Ascending aorta (tissue), 2 donors: ENCODE data around the gene BNC2. TPM values are rescaled to one million over a fixed set of nuclear protein-coding genes. Genes with fewer than 3 reads are reported as not detected.

Source experiments
- DNase-seq, 2 donors: peaks; one replicate each; pipeline ENCODE4 v3.0.0-alpha.2; 2019; ENCODE audit warnings: low spot score in 2 of 2
- H3K27ac ChIP-seq, 2 donors: fragments of 200-600 bp; sonication (generic); one replicate each; pipeline ENCODE4 v1.5.1; 2016 to 2017; ENCODE audit warnings: mild to moderate bottlenecking in 1 of 2
- H3K27me3 ChIP-seq: fragments of 200-600 bp; sonication (generic); one replicate; pipeline ENCODE4 v1.5.1; 2017
- H3K36me3 ChIP-seq, 2 donors: fragments of 200-600 bp; sonication (generic); one replicate each; pipeline ENCODE4 v1.5.1; 2016
- H3K4me1 ChIP-seq, 2 donors: fragments of 200-600 bp; sonication (generic); one replicate each; pipeline ENCODE4 v1.5.1; 2016 to 2017; ENCODE audit warnings: mild to moderate bottlenecking in 1 of 2
- H3K4me3 ChIP-seq, 2 donors: fragments of 200-600 bp; sonication (generic); one replicate each; pipeline ENCODE4 v1.5.1; 2016 to 2017; ENCODE audit warnings: mild to moderate bottlenecking in 1 of 2
- H3K9me3 ChIP-seq, 2 donors: fragments of 200-600 bp; sonication (generic); one replicate each; pipeline ENCODE4 v1.5.1; 2016
- intact Hi-C: fragments of 100-400 bp; cut with DNase I; formaldehyde crosslinking; loops from one replicate; pipeline ENCODE4 v1.15.1; 2023
- total RNA-seq: library from RNA; depleted of rRNA; stranded (reverse); fragments of >200 nt; gene quantifications from one replicate; pipeline ENCODE4 v1.1.0, GENCODE V29; 2016
- TF ChIP-seq, protein P1 (sequence below), 3 experiments: fragments of 200-600 bp in 2 of 3; fragments of 450-650 bp in 1 of 3; sonication (generic) in 2 of 3; IDR thresholded peaks; one replicate each; pipeline ENCODE4 v1.5.1; 2016 to 2019; ENCODE audit warnings: antibody characterized with exemption in 3 of 3, mild to moderate bottlenecking in 1 of 3, moderate library complexity in 1 of 3

Gene BNC2
- total RNA-seq, 1 donor from 2014 or later: 25.5 TPM

DNA sequence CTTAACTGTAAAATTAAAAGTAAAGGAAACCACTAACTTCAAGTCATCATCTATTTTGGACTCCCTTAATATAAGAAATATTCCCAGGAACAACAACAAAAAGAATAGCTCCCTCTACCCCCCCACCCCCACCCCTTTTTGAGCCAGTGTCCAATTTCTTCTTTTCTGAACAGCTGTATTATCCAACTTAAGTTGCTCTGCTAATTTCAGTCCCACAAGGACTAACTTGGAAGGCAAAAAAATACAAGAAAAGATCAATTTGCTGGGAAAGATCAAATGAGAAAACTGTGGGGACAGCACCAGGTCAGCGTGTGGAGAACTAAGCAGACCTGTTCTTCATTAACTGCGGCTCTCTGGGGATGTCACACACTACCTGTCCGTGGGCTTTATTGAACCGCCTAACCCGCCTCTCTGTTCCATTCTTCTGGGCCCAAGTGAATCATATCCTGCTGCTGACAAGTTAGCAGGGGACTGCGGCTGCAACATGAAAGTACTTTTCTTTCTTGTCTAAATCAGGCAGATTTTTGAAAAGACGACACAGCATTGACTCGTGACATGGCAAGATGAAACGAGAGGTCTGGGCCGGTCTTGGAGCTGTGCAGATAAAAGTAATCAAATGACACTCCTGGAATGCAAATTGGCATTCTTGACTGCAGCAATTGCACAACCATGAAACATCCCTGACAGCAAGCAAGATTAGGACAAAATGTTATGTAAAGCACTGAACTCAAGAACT is 2.7 kb downstream of the BNC2 start:
- peaks cover 0 to 6% of the 10 kb centered on the region in 2 donors for H3K4me1 ChIP-seq
- H3K4me3 ChIP-seq: peak overlapping the region; percentile 22 to 92
- no peak for DNase-seq
- H3K9me3 ChIP-seq: no peaks in the 10 kb centered on the region
- intact Hi-C loops: loop anchor here (10.0 kb wide), 2 partner anchors 267 to 553 kb away; partner anchors contain the start of gene CNTLN
- no peaks in the 10 kb centered on the region for H3K27me3 ChIP-seq
- no peaks in the 10 kb centered on the region for H3K36me3 ChIP-seq
- TF ChIP-seq, protein P1, sequence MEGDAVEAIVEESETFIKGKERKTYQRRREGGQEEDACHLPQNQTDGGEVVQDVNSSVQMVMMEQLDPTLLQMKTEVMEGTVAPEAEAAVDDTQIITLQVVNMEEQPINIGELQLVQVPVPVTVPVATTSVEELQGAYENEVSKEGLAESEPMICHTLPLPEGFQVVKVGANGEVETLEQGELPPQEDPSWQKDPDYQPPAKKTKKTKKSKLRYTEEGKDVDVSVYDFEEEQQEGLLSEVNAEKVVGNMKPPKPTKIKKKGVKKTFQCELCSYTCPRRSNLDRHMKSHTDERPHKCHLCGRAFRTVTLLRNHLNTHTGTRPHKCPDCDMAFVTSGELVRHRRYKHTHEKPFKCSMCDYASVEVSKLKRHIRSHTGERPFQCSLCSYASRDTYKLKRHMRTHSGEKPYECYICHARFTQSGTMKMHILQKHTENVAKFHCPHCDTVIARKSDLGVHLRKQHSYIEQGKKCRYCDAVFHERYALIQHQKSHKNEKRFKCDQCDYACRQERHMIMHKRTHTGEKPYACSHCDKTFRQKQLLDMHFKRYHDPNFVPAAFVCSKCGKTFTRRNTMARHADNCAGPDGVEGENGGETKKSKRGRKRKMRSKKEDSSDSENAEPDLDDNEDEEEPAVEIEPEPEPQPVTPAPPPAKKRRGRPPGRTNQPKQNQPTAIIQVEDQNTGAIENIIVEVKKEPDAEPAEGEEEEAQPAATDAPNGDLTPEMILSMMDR (IDR thresholded peaks at IDR 0.05): no peak
- peak overlapping the region; percentile 52 to 61 for H3K27ac ChIP-seq

GRCh38 chr9:16866587-16866986 is 3.9 kb downstream of the BNC2 start:
- no peak overlapping the region for H3K4me3 ChIP-seq
- peaks cover 0 to 6% of the 10 kb centered on the region in 2 donors for H3K4me1 ChIP-seq
- no peaks in the 10 kb centered on the region for H3K9me3 ChIP-seq
- no peaks in the 10 kb centered on the region for H3K27me3 ChIP-seq
- DNase-seq: no peak
- H3K27ac ChIP-seq: peak overlapping the region; percentile 22 to 27
- intact Hi-C loops: loop anchor here (10.0 kb wide), 2 partner anchors 268 to 552 kb away; partner anchors contain the start of gene CNTLN
- H3K36me3 ChIP-seq: no peaks in the 10 kb centered on the region
- TF ChIP-seq, protein P1 (IDR thresholded peaks at IDR 0.05): no peak

DNA sequence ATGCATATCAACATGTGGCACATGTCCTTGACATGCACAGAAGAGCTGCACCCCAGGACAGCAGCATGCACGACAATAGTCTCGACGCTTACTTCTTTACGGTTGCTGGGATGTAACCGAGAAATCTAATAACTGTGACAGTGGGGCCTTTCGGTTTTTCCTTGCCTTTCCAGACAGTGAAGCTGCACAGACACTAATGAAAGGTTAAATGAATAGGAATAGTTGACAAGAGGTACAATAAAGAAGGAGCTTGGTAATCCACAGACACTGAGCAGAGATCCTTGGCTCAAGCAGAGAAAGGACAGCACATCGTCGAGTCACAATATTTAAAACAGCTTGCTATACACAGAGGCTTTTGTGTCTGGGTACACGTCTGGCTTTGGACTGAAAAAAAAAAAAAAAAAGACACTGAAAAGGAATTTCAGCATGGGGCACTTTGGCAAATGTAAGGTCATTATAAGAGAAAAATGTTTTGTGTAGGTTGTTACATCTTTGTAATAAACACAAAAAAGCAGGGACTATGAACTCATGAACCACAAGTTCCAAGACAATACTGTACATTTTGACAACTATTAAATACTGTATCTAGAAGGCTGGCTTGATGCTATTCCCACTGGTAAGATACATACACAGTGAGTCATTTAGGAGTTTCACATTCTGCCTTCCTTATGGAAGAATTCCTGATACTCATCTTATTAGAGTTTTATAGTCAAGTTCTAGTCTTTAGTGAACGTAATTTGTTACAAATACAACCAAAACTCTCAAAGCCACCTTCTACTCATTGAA is 5.6 kb downstream of the BNC2 start:
- no peak overlapping the region for H3K4me3 ChIP-seq
- H3K27me3 ChIP-seq: no peaks in the 10 kb centered on the region
- TF ChIP-seq, protein P1 (IDR thresholded peaks at IDR 0.05): no peak
- H3K27ac ChIP-seq: peak overlapping the region in 1 of 2 donors; percentile 28
- no peaks in the 10 kb centered on the region for H3K36me3 ChIP-seq
- no peaks in the 10 kb centered on the region for H3K9me3 ChIP-seq
- H3K4me1 ChIP-seq: peaks cover 0 to 6% of the 10 kb centered on the region in 2 donors
- intact Hi-C loops: loop anchor here (10.0 kb wide), 2 partner anchors 270 to 550 kb away; partner anchors contain the start of gene CNTLN
- DNase-seq: no peak

GRCh38 chr9:16848179-16848578 is 22.3 kb downstream of the BNC2 start:
- no peaks in the 10 kb centered on the region for H3K36me3 ChIP-seq
- H3K27me3 ChIP-seq: no peaks in the 10 kb centered on the region
- no peaks in the 10 kb centered on the region for H3K9me3 ChIP-seq
- no peak for DNase-seq
- no peak overlapping the region for H3K27ac ChIP-seq
- TF ChIP-seq, protein P1 (IDR thresholded peaks at IDR 0.05): no peak
- H3K4me3 ChIP-seq: no peak overlapping the region
- H3K4me1 ChIP-seq: no peaks in the 10 kb centered on the region
- intact Hi-C loops: no loop called here

- Histone ChIP-seq H3K36me3 (no peaks in the 10 kb centered on the region), H3K9me3 (no peaks in the 10 kb centered on the region), H3K27ac (no peak overlapping the region), H3K4me3 (no peak overlapping the region), H3K4me1 (no peaks in the 10 kb centered on the region), H3K27me3 (no peaks in the 10 kb centered on the region)
- no peak for DNase-seq
- intact Hi-C loops: no loop called here
- TF ChIP-seq, protein P1 (IDR thresholded peaks at IDR 0.05): no peak
These were observed 23.5 kb downstream of the BNC2 start for GRCh38 chr9:16846986-16847385.
